HEK293T (cell line): Measurements from ENCODE around the gene EPHB1.
"Not testable (repeated sequence)": the region's sequence is repeated elsewhere in the genome, so short reads cannot be mapped to it uniquely, and the experiment has no call there.

Experiments
- ARNT ChIP-seq: fragments of 450-650 bp; IDR thresholded peaks from 2 replicates; pipeline ENCODE4 v1.6.1; 2017; ENCODE audit warnings: mild to moderate bottlenecking
- FOXA1 ChIP-seq: fragments of 450-650 bp; IDR thresholded peaks from 2 replicates; pipeline ENCODE4 v1.6.1; 2016; ENCODE audit warnings: mild to moderate bottlenecking
- FOXK2 ChIP-seq: fragments of 450-650 bp; IDR thresholded peaks from 2 replicates; pipeline ENCODE4 v1.6.1; 2016; ENCODE audit warnings: mild to moderate bottlenecking
- FOXM1 ChIP-seq: fragments of 450-650 bp; IDR thresholded peaks from 2 replicates; pipeline ENCODE4 v1.6.1; 2017; ENCODE audit warnings: mild to moderate bottlenecking, borderline replicate concordance
- L3MBTL2 ChIP-seq: fragments of 450-650 bp; conservative IDR thresholded peaks from 2 replicates; pipeline ENCODE4 v1.6.1; 2016; ENCODE audit warnings: mild to moderate bottlenecking
- PKNOX1 ChIP-seq: fragments of 450-650 bp; IDR thresholded peaks from 2 replicates; pipeline ENCODE4 v1.6.1; 2016
- SP1 ChIP-seq: fragments of 450-650 bp; IDR thresholded peaks from 2 replicates; pipeline ENCODE4 v1.6.1; 2017
- SUZ12 ChIP-seq: fragments of 450-650 bp; IDR thresholded peaks from 2 replicates; pipeline ENCODE4 v1.6.1; 2016; ENCODE audit warnings: mild to moderate bottlenecking

DNA sequence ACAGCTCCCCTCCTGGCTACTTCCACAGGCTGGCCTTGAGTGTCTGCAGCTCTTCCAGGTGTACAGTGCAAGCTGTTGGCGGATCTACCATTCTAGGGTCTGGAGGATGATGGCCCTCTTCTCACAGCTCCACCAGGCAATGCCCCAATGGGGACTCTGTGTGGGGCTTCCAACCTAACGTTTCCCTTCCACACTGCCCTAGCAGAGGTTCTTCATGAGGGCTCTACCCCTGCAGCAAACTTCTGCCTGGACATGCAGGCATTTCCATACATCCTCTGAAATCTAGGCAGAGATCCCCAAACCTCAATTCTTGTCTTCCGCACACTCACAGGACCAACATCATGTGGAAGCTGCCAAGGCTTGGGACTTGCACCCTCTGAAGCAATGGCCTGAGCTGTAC is 438.4 kb downstream of the EPHB1 start:
- TF ChIP-seq SP1, FOXK2, L3MBTL2, SUZ12, PKNOX1, FOXM1, ARNT, FOXA1: not testable (repeated sequence)
